ENCODE results near the gene CDH16.
"Not testable (repeated sequence)": the region's sequence is repeated elsewhere in the genome, so short reads cannot be mapped to it uniquely, and the experiment has no call there.

Gene CDH16

GRCh38 chr16:66918803-66919568 lies at the start of gene CDH16:
TSS of gene CDH16 (minus strand) at chr16:66918885. CDS start at chr16:66918065, 820 bp downstream.
- DNase-seq (ENCODE audit: low read depth in 2 of 2) = no peak

- DNase-seq (ENCODE audit: low read depth in 2 of 2) = no peak
These were observed 45.4 kb upstream of the CDH16 start for GRCh38 chr16:66964049-66964448.

GRCh38 chr16:66961914-66962313 lies 43.2 kb upstream of the CDH16 start:
- no peak for DNase-seq (ENCODE audit: low read depth in 2 of 2)

- peak; percentile 12 to 18 for DNase-seq (ENCODE audit: low read depth in 2 of 2)
These were observed 42.5 kb upstream of the CDH16 start, which contains the start of gene CES3 for GRCh38 chr16:66961065-66961744. TSS of gene CES3 (plus strand) at chr16:66961266. CDS start at chr16:66961308, 42 bp downstream.

- DNase-seq (ENCODE audit: low read depth in 2 of 2) = no peak
These were observed 41.6 kb upstream of the CDH16 start for GRCh38 chr16:66960270-66960669.

GRCh38 chr16:66959704-66960161 lies 41.0 kb upstream of the CDH16 start:
- DNase-seq (ENCODE audit: low read depth in 2 of 2) = no peak

- DNase-seq (ENCODE audit: low read depth in 2 of 2) = no peak
These were observed 40.4 kb upstream of the CDH16 start for GRCh38 chr16:66958857-66959703.

GRCh38 chr16:66956154-66956457 lies 37.4 kb upstream of the CDH16 start:
- DNase-seq (ENCODE audit: low read depth in 2 of 2) = not testable (repeated sequence)

GRCh38 chr16:66955363-66956153 lies 36.9 kb upstream of the CDH16 start:
- DNase-seq (ENCODE audit: low read depth in 2 of 2) = not testable (repeated sequence)

GRCh38 chr16:66954097-66954659 lies 35.5 kb upstream of the CDH16 start:
- peak; percentile 44 to 52 for DNase-seq (ENCODE audit: low read depth in 2 of 2)

GRCh38 chr16:66953462-66954096 lies 34.9 kb upstream of the CDH16 start:
- no peak for DNase-seq (ENCODE audit: low read depth in 2 of 2)

GRCh38 chr16:66952430-66953110 lies 33.9 kb upstream of the CDH16 start:
- no peak for DNase-seq (ENCODE audit: low read depth in 2 of 2)

GRCh38 chr16:66950971-66951790 lies 32.5 kb upstream of the CDH16 start:
- no peak for DNase-seq (ENCODE audit: low read depth in 2 of 2)

- no peak for DNase-seq (ENCODE audit: low read depth in 2 of 2)
These were observed 31.8 kb upstream of the CDH16 start for GRCh38 chr16:66950437-66950836.

GRCh38 chr16:66949472-66949871 lies 30.8 kb upstream of the CDH16 start:
- DNase-seq (ENCODE audit: low read depth in 2 of 2) = no peak

GRCh38 chr16:66948837-66949225 lies 30.1 kb upstream of the CDH16 start:
- no peak for DNase-seq (ENCODE audit: low read depth in 2 of 2)

- DNase-seq (ENCODE audit: low read depth in 2 of 2) = no peak
These were observed 29.6 kb upstream of the CDH16 start for GRCh38 chr16:66948134-66948836.

GRCh38 chr16:66947302-66948065 lies 28.8 kb upstream of the CDH16 start:
- DNase-seq (ENCODE audit: low read depth in 2 of 2) = peak; percentile 63 to 67
